Measurements from ENCODE around the gene FAM89B. TPM values are rescaled to one million over a fixed set of nuclear protein-coding genes. Genes with fewer than 3 reads are reported as not detected.
A peak's percentile ranks its signal among the peaks of the same experiment; 100 is the strongest.

Gene FAM89B
- total and polyA plus RNA-seq, 2 of the 8 experiments (the other 6 are each of a cell fraction or from before 2014, with no cell fraction given): 15.8 to 32.4 TPM

- TF ChIP-seq GTF2F1 (IDR thresholded peaks at IDR 0.05; ENCODE audit: borderline replicate concordance, low read depth, low read length): no peak
- TF ChIP-seq SIN3A (conservative IDR thresholded peaks at IDR 0.05 in 1 of 2, IDR thresholded peaks at IDR 0.05 in 1 of 2; ENCODE audit: low read depth in 1 of 2, low read length in 2 of 2): peak in 1 of 2 experiments; percentile 34; a peak in 1 of 4 replicates
- no peak for TF ChIP-seq SRF (IDR thresholded peaks at IDR 0.05; ENCODE audit: low read depth, low read length)
- no peak for TF ChIP-seq ATF2 (IDR thresholded peaks at IDR 0.05; ENCODE audit: low read length)
- no peak for TF ChIP-seq HDAC2 (IDR thresholded peaks at IDR 0.05; ENCODE audit: borderline replicate concordance in 1 of 2, low read depth in 2 of 2, low read length in 2 of 2)
- no peak for TF ChIP-seq HDAC6 (IDR thresholded peaks at IDR 0.05; ENCODE audit: low read depth, low read length)
- TF ChIP-seq ZNF274 (IDR thresholded peaks at IDR 0.05; ENCODE audit: borderline replicate concordance, extremely low read depth, low read length): no peak
- TF ChIP-seq FOSL1 (IDR thresholded peaks at IDR 0.05; ENCODE audit: insufficient read depth, low read depth, low read length): no peak
- TF ChIP-seq POU5F1 (IDR thresholded peaks at IDR 0.05; ENCODE audit: low read depth, low read length): no peak
- TF ChIP-seq SUZ12 (IDR thresholded peaks at IDR 0.05; ENCODE audit: low read length): peak; percentile 55
- TF ChIP-seq SAP30 (IDR thresholded peaks at IDR 0.05; ENCODE audit: insufficient read depth, insufficient replicate concordance, low read length): no peak
- no peak for TF ChIP-seq CTCF (IDR thresholded peaks at IDR 0.05; ENCODE audit: control extremely low read depth in 1 of 3, insufficient read depth in 1 of 3, low read depth in 1 of 3, low read length in 3 of 3)
- no peak for TF ChIP-seq YY1 (IDR thresholded peaks at IDR 0.05; ENCODE audit: low read depth, low read length)
- no peak for TF ChIP-seq BRCA1 (IDR thresholded peaks at IDR 0.05; ENCODE audit: low read depth, low read length)
- TF ChIP-seq USF2 (IDR thresholded peaks at IDR 0.05; ENCODE audit: low read length): no peak
- TF ChIP-seq GABPA (IDR thresholded peaks at IDR 0.05; ENCODE audit: borderline replicate concordance, insufficient read depth, low read length): no peak
- TF ChIP-seq SP4 (IDR thresholded peaks at IDR 0.05; ENCODE audit: low read length): no peak
- TF ChIP-seq NRF1 (IDR thresholded peaks at IDR 0.05; ENCODE audit: low read depth, low read length): no peak
- no peak for TF ChIP-seq BCL11A (IDR thresholded peaks at IDR 0.05; ENCODE audit: low read depth in 2 of 2, low read length in 2 of 2)
Measured at GRCh38 chr11:65584723-65585171, 12.4 kb downstream of the FAM89B start (continued).

Measured in H1 (cell line).